ENCODE results near the gene FOXP1. TPM values are rescaled to one million over a fixed set of nuclear protein-coding genes. Genes with fewer than 3 reads are reported as not detected.

The FOXP1 gene
- total RNA-seq, 1 experiment from 2014 or later: 334 TPM

- no peak overlapping the region for H2AFZ ChIP-seq (ENCODE audit: low read length)
- H3K9ac ChIP-seq (ENCODE audit: low read length): no peak overlapping the region
- H3K4me3 ChIP-seq (ENCODE audit: low read length): no peak overlapping the region
- peaks cover 71% of the 10 kb centered on the region for H3K79me2 ChIP-seq (ENCODE audit: low read length)
- no peaks in the 10 kb centered on the region for H3K9me3 ChIP-seq (ENCODE audit: low read length)
- DNase-seq: no peak
- H4K20me1 ChIP-seq (ENCODE audit: insufficient read depth, low read depth, low read length): no peaks in the 10 kb centered on the region
- peaks cover 40% of the 10 kb centered on the region for H3K4me1 ChIP-seq (ENCODE audit: low read length)
- peak overlapping the region; percentile 49 for H3K27ac ChIP-seq (ENCODE audit: low read length)
- H3K36me3 ChIP-seq (ENCODE audit: insufficient read depth, low read length): peaks cover 33% of the 10 kb centered on the region; the same call in 1 of the 2 replicates
- H3K27me3 ChIP-seq (ENCODE audit: low read length): no peaks in the 10 kb centered on the region
- no peaks in the 10 kb centered on the region for H3K9me2 ChIP-seq (replicated peaks; ENCODE audit: insufficient read depth, low read length)
- H3K4me2 ChIP-seq (ENCODE audit: low read depth, low read length, poor library complexity, severe bottlenecking): no peak overlapping the region
Observed at GRCh38 chr3:71180524-71180923, 403.0 kb downstream of the FOXP1 start.

- no peak overlapping the region for H3K27ac ChIP-seq (ENCODE audit: low read length)
- H2AFZ ChIP-seq (ENCODE audit: low read length): no peak overlapping the region
- peaks cover 72% of the 10 kb centered on the region for H3K79me2 ChIP-seq (ENCODE audit: low read length)
- no peak overlapping the region for H3K4me2 ChIP-seq (ENCODE audit: low read depth, low read length, poor library complexity, severe bottlenecking)
- DNase-seq: no peak
- H3K4me3 ChIP-seq (ENCODE audit: low read length): no peak overlapping the region
- H3K27me3 ChIP-seq (ENCODE audit: low read length): no peaks in the 10 kb centered on the region
- H3K9me3 ChIP-seq (ENCODE audit: low read length): no peaks in the 10 kb centered on the region
- peaks cover 44% of the 10 kb centered on the region; the same call in 1 of the 2 replicates for H3K36me3 ChIP-seq (ENCODE audit: insufficient read depth, low read length)
- H3K9ac ChIP-seq (ENCODE audit: low read length): no peak overlapping the region
- H3K4me1 ChIP-seq (ENCODE audit: low read length): peaks cover 10% of the 10 kb centered on the region
- no peaks in the 10 kb centered on the region for H3K9me2 ChIP-seq (replicated peaks; ENCODE audit: insufficient read depth, low read length)
- H4K20me1 ChIP-seq (ENCODE audit: insufficient read depth, low read depth, low read length): no peaks in the 10 kb centered on the region
Observed at GRCh38 chr3:71177375-71177774, 406.2 kb downstream of the FOXP1 start.

GRCh38 chr3:71176366-71176765 lies 407.2 kb downstream of the FOXP1 start:
- Histone ChIP-seq H3K4me1 (ENCODE audit: low read length) (peaks cover 9% of the 10 kb centered on the region), H3K27ac (ENCODE audit: low read length) (no peak overlapping the region; the same call in 1 of the 2 replicates), H3K4me3 (ENCODE audit: low read length) (no peak overlapping the region), H4K20me1 (ENCODE audit: insufficient read depth, low read depth, low read length) (no peaks in the 10 kb centered on the region), H3K9ac (ENCODE audit: low read length) (no peak overlapping the region), H3K9me3 (ENCODE audit: low read length) (no peaks in the 10 kb centered on the region), H3K79me2 (ENCODE audit: low read length) (peaks cover 76% of the 10 kb centered on the region), H3K9me2 (replicated peaks; ENCODE audit: insufficient read depth, low read length) (no peaks in the 10 kb centered on the region), H3K36me3 (ENCODE audit: insufficient read depth, low read length) (peaks cover 52% of the 10 kb centered on the region; the same call in 1 of the 2 replicates), H2AFZ (ENCODE audit: low read length) (no peak overlapping the region), H3K4me2 (ENCODE audit: low read depth, low read length, poor library complexity, severe bottlenecking) (no peak overlapping the region), H3K27me3 (ENCODE audit: low read length) (no peaks in the 10 kb centered on the region)
- DNase-seq: no peak

GRCh38 chr3:71175691-71176365 lies 407.7 kb downstream of the FOXP1 start:
- H3K4me1 ChIP-seq (ENCODE audit: low read length): peaks cover 3% of the 10 kb centered on the region
- H3K9me3 ChIP-seq (ENCODE audit: low read length): no peaks in the 10 kb centered on the region
- peaks cover 74% of the 10 kb centered on the region for H3K79me2 ChIP-seq (ENCODE audit: low read length)
- H3K27me3 ChIP-seq (ENCODE audit: low read length): no peaks in the 10 kb centered on the region
- H3K36me3 ChIP-seq (ENCODE audit: insufficient read depth, low read length): peaks cover 53% of the 10 kb centered on the region; the same call in 1 of the 2 replicates
- H3K9ac ChIP-seq (ENCODE audit: low read length): no peak overlapping the region
- H3K4me2 ChIP-seq (ENCODE audit: low read depth, low read length, poor library complexity, severe bottlenecking): no peak overlapping the region
- no peak overlapping the region; the same call in 1 of the 2 replicates for H3K27ac ChIP-seq (ENCODE audit: low read length)
- H3K9me2 ChIP-seq (replicated peaks; ENCODE audit: insufficient read depth, low read length): no peaks in the 10 kb centered on the region
- no peak overlapping the region for H3K4me3 ChIP-seq (ENCODE audit: low read length)
- H4K20me1 ChIP-seq (ENCODE audit: insufficient read depth, low read depth, low read length): no peaks in the 10 kb centered on the region
- DNase-seq: no peak
- H2AFZ ChIP-seq (ENCODE audit: low read length): no peak overlapping the region

- Histone ChIP-seq H3K4me3 (ENCODE audit: low read length) (no peak overlapping the region), H3K4me1 (ENCODE audit: low read length) (no peaks in the 10 kb centered on the region), H3K9ac (ENCODE audit: low read length) (no peak overlapping the region), H3K36me3 (ENCODE audit: insufficient read depth, low read length) (peaks cover 64% of the 10 kb centered on the region), H3K27me3 (ENCODE audit: low read length) (no peaks in the 10 kb centered on the region), H4K20me1 (ENCODE audit: insufficient read depth, low read depth, low read length) (no peaks in the 10 kb centered on the region), H3K9me2 (replicated peaks; ENCODE audit: insufficient read depth, low read length) (no peaks in the 10 kb centered on the region), H2AFZ (ENCODE audit: low read length) (no peak overlapping the region), H3K4me2 (ENCODE audit: low read depth, low read length, poor library complexity, severe bottlenecking) (no peak overlapping the region), H3K27ac (ENCODE audit: low read length) (peak overlapping the region; percentile 22; the same call in 1 of the 2 replicates), H3K9me3 (ENCODE audit: low read length) (no peaks in the 10 kb centered on the region), H3K79me2 (ENCODE audit: low read length) (peaks cover 83% of the 10 kb centered on the region)
- no peak for DNase-seq
Observed at GRCh38 chr3:71172951-71173350, 410.6 kb downstream of the FOXP1 start.

- no peak for DNase-seq
- H2AFZ ChIP-seq (ENCODE audit: low read length): no peak overlapping the region
- no peaks in the 10 kb centered on the region for H4K20me1 ChIP-seq (ENCODE audit: insufficient read depth, low read depth, low read length)
- no peak overlapping the region for H3K27ac ChIP-seq (ENCODE audit: low read length)
- H3K79me2 ChIP-seq (ENCODE audit: low read length): peaks cover 87% of the 10 kb centered on the region
- H3K36me3 ChIP-seq (ENCODE audit: insufficient read depth, low read length): peaks cover 68% of the 10 kb centered on the region
- H3K9me2 ChIP-seq (replicated peaks; ENCODE audit: insufficient read depth, low read length): no peaks in the 10 kb centered on the region
- H3K4me2 ChIP-seq (ENCODE audit: low read depth, low read length, poor library complexity, severe bottlenecking): no peak overlapping the region
- no peak overlapping the region for H3K4me3 ChIP-seq (ENCODE audit: low read length)
- H3K4me1 ChIP-seq (ENCODE audit: low read length): no peaks in the 10 kb centered on the region
- no peaks in the 10 kb centered on the region for H3K9me3 ChIP-seq (ENCODE audit: low read length)
- H3K9ac ChIP-seq (ENCODE audit: low read length): no peak overlapping the region
- no peaks in the 10 kb centered on the region for H3K27me3 ChIP-seq (ENCODE audit: low read length)
Observed at GRCh38 chr3:71172189-71172588, 411.3 kb downstream of the FOXP1 start.

- no peaks in the 10 kb centered on the region for H3K4me1 ChIP-seq (ENCODE audit: low read length)
- H3K27ac ChIP-seq (ENCODE audit: low read length): no peak overlapping the region
- H3K27me3 ChIP-seq (ENCODE audit: low read length): no peaks in the 10 kb centered on the region
- H3K9ac ChIP-seq (ENCODE audit: low read length): no peak overlapping the region
- peaks cover 93% of the 10 kb centered on the region for H3K79me2 ChIP-seq (ENCODE audit: low read length)
- H3K4me3 ChIP-seq (ENCODE audit: low read length): no peak overlapping the region
- H4K20me1 ChIP-seq (ENCODE audit: insufficient read depth, low read depth, low read length): no peaks in the 10 kb centered on the region
- H3K9me3 ChIP-seq (ENCODE audit: low read length): no peaks in the 10 kb centered on the region
- DNase-seq: no peak
- peaks cover 75% of the 10 kb centered on the region for H3K36me3 ChIP-seq (ENCODE audit: insufficient read depth, low read length)
- H3K4me2 ChIP-seq (ENCODE audit: low read depth, low read length, poor library complexity, severe bottlenecking): no peak overlapping the region
- no peaks in the 10 kb centered on the region for H3K9me2 ChIP-seq (replicated peaks; ENCODE audit: insufficient read depth, low read length)
- no peak overlapping the region for H2AFZ ChIP-seq (ENCODE audit: low read length)
Observed at GRCh38 chr3:71171247-71171646, 412.3 kb downstream of the FOXP1 start.

GRCh38 chr3:71168880-71169411 lies 414.6 kb downstream of the FOXP1 start:
- H3K9me2 ChIP-seq (replicated peaks; ENCODE audit: insufficient read depth, low read length): no peaks in the 10 kb centered on the region
- no peaks in the 10 kb centered on the region for H3K27me3 ChIP-seq (ENCODE audit: low read length)
- no peak for DNase-seq
- H4K20me1 ChIP-seq (ENCODE audit: insufficient read depth, low read depth, low read length): no peaks in the 10 kb centered on the region
- no peak overlapping the region for H3K9ac ChIP-seq (ENCODE audit: low read length)
- H3K79me2 ChIP-seq (ENCODE audit: low read length): peaks cover 94% of the 10 kb centered on the region
- H3K36me3 ChIP-seq (ENCODE audit: insufficient read depth, low read length): peaks cover 87% of the 10 kb centered on the region
- H3K9me3 ChIP-seq (ENCODE audit: low read length): no peaks in the 10 kb centered on the region
- H3K27ac ChIP-seq (ENCODE audit: low read length): no peak overlapping the region
- no peak overlapping the region for H3K4me3 ChIP-seq (ENCODE audit: low read length)
- H2AFZ ChIP-seq (ENCODE audit: low read length): no peak overlapping the region
- no peak overlapping the region for H3K4me2 ChIP-seq (ENCODE audit: low read depth, low read length, poor library complexity, severe bottlenecking)
- no peaks in the 10 kb centered on the region for H3K4me1 ChIP-seq (ENCODE audit: low read length)
